ENCODE measurements around the gene EFCAB5. TPM values are rescaled to one million over a fixed set of nuclear protein-coding genes. Genes with fewer than 3 reads are reported as not detected.

The EFCAB5 gene
- total and polyA plus RNA-seq, 2 of the 13 experiments (the other 11 are each of a cell fraction or from before 2014, with no cell fraction given), result 0.15 TPM; not detected in 1

DNA sequence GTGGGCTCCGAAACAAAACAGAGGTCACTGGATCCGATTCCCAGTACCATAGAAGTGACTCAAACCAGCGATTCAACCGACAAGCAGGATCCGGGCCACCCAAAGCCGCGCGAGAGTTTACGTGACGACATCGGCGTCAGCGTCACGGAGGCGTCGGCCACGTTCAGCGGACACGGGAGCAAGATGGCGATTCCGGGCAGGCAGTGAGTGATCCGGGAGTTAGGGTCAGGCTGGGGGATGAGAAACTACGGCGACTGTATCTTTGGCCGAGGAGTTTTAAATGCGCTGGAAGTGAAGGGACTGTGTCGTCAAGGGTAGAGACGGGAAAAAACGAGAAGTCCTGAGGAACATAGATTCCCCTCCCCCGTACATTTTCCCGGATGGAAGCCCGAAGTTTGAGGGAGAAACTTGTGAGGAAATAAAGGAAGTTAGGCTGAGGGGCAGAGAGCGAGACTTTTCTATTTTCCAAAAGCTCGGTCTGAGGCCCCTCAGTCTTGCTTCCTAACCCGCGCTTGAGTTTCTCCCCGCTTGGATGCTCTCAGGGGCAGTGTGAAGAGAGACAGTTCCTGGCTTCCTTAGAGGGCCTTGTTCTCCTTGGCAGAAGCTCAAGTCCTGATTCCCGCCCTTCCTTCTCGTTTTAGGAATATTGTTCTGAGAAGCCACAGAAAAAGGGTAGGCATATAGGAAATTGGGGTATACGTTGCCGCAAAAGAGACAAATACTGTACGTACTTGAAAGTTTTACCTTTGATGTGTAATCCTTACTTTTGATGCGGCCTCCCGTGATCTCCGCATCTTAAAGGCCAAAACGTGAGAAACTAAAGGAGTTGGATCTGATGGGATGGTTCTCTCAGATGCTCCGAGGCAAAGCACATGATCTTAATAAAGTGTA, 175.5 kb downstream of the EFCAB5 start, which contains the start of gene NSRP1 (continued):
- TF ChIP-seq ZNF703 (CRISPR knock-in tag; IDR thresholded peaks at IDR 0.05; ENCODE audit: borderline replicate concordance), result no peak
- TF ChIP-seq EP300 (IDR thresholded peaks at IDR 0.05; ENCODE audit: low read depth in 2 of 2, low read length in 2 of 2), result 0 out of 4 replicates have a peak, but pooled peaks of 1 of the 2 experiments have one; percentile 14
- no peak for TF ChIP-seq EP300 (CRISPR knock-in tag; IDR thresholded peaks at IDR 0.05; ENCODE audit: borderline replicate concordance)
- peak; percentile 53 for TF ChIP-seq XRCC5 (optimal IDR thresholded peaks at IDR 0.05; ENCODE audit: low read length)
- 0 out of 2 replicates have a peak, but pooled peaks have one; percentile 38 for TF ChIP-seq HNRNPL (IDR thresholded peaks at IDR 0.05; ENCODE audit: low read depth, low read length)
- TF ChIP-seq MEIS1 (CRISPR knock-in tag; IDR thresholded peaks at IDR 0.05; ENCODE audit: borderline replicate concordance), result peak; percentile 83; the same call in 1 of the 2 replicates
- peak; percentile 80 for TF ChIP-seq ZFY (CRISPR knock-in tag; IDR thresholded peaks at IDR 0.05)
- peak; percentile 88 for TF ChIP-seq ZNF501 (CRISPR knock-in tag; IDR thresholded peaks at IDR 0.05)
- TF ChIP-seq NFKBIZ (CRISPR knock-in tag; IDR thresholded peaks at IDR 0.05), result no peak
- no peak for TF ChIP-seq ZNF24 (IDR thresholded peaks at IDR 0.05)
- TF ChIP-seq ZNF382 (CRISPR knock-in tag; IDR thresholded peaks at IDR 0.05; ENCODE audit: borderline replicate concordance), result no peak
- TF ChIP-seq HNRNPLL (IDR thresholded peaks at IDR 0.05; ENCODE audit: low read depth, low read length, poor library complexity, severe bottlenecking), result peak; percentile 18
- TF ChIP-seq TP53 (CRISPR knock-in tag; conservative IDR thresholded peaks at IDR 0.05), result no peak
- TF ChIP-seq SMAD1 (CRISPR knock-in tag; IDR thresholded peaks at IDR 0.05; ENCODE audit: borderline replicate concordance, low read depth), result peak; percentile 74; the same call in 1 of the 2 replicates
- TF ChIP-seq KDM2A (CRISPR knock-in tag; IDR thresholded peaks at IDR 0.05; ENCODE audit: borderline replicate concordance, low read depth), result peak; percentile 77
- TF ChIP-seq SOX13 (IDR thresholded peaks at IDR 0.05), result peak; percentile 3; the same call in 1 of the 2 replicates
- TF ChIP-seq SOX13 (CRISPR knock-in tag; conservative IDR thresholded peaks at IDR 0.05 in 1 of 2, IDR thresholded peaks at IDR 0.05 in 1 of 2), result peak in 1 of 2 experiments; percentile 37; a peak in 2 of 4 replicates
- TF ChIP-seq PHF8 (CRISPR knock-in tag; IDR thresholded peaks at IDR 0.05), result peak; percentile 95
- TF ChIP-seq, protein P1, sequence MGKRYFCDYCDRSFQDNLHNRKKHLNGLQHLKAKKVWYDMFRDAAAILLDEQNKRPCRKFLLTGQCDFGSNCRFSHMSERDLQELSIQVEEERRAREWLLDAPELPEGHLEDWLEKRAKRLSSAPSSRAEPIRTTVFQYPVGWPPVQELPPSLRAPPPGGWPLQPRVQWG (CRISPR knock-in tag; IDR thresholded peaks at IDR 0.05; ENCODE audit: borderline replicate concordance, low read depth), result no peak
- TF ChIP-seq JUNB (CRISPR knock-in tag; IDR thresholded peaks at IDR 0.05; ENCODE audit: borderline replicate concordance), result no peak
- TF ChIP-seq, protein P2, sequence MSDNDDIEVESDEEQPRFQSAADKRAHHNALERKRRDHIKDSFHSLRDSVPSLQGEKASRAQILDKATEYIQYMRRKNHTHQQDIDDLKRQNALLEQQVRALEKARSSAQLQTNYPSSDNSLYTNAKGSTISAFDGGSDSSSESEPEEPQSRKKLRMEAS (IDR thresholded peaks at IDR 0.05), result peak; percentile 69
- TF ChIP-seq, protein P3, sequence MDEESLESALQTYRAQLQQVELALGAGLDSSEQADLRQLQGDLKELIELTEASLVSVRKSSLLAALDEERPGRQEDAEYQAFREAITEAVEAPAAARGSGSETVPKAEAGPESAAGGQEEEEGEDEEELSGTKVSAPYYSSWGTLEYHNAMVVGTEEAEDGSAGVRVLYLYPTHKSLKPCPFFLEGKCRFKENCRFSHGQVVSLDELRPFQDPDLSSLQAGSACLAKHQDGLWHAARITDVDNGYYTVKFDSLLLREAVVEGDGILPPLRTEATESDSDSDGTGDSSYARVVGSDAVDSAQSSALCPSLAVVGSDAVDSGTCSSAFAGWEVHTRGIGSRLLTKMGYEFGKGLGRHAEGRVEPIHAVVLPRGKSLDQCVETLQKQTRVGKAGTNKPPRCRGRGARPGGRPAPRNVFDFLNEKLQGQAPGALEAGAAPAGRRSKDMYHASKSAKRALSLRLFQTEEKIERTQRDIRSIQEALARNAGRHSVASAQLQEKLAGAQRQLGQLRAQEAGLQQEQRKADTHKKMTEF (CRISPR knock-in tag; IDR thresholded peaks at IDR 0.05), result peak; percentile 58
- TF ChIP-seq, protein P4, sequence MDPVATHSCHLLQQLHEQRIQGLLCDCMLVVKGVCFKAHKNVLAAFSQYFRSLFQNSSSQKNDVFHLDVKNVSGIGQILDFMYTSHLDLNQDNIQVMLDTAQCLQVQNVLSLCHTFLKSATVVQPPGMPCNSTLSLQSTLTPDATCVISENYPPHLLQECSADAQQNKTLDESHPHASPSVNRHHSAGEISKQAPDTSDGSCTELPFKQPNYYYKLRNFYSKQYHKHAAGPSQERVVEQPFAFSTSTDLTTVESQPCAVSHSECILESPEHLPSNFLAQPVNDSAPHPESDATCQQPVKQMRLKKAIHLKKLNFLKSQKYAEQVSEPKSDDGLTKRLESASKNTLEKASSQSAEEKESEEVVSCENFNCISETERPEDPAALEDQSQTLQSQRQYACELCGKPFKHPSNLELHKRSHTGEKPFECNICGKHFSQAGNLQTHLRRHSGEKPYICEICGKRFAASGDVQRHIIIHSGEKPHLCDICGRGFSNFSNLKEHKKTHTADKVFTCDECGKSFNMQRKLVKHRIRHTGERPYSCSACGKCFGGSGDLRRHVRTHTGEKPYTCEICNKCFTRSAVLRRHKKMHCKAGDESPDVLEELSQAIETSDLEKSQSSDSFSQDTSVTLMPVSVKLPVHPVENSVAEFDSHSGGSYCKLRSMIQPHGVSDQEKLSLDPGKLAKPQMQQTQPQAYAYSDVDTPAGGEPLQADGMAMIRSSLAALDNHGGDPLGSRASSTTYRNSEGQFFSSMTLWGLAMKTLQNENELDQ (CRISPR knock-in tag; IDR thresholded peaks at IDR 0.05; ENCODE audit: borderline replicate concordance), result no peak
